WERI-Rb-1 (cell line): Measurements from ENCODE around the gene ODC1.

Experiments used
- DNase-seq: peaks from one replicate; pipeline ENCODE4 v3.0.0-alpha.2; 2020
- H3K27ac ChIP-seq: fragments of 250-450 bp; sonication (Bioruptor Pico); 2 replicates; pipeline ENCODE4 v1.5.1; 2020; ENCODE audit warnings: mild to moderate bottlenecking, moderate library complexity
- H3K27me3 ChIP-seq: fragments of 250-450 bp; sonication (Bioruptor Pico); 2 replicates; pipeline ENCODE4 v1.5.1; 2021; ENCODE audit warnings: mild to moderate bottlenecking, low read depth, moderate library complexity; ENCODE audit not compliant: insufficient read depth, severe bottlenecking
- H3K36me3 ChIP-seq: fragments of 250-450 bp; sonication (Bioruptor Pico); 2 replicates; pipeline ENCODE4 v1.5.1; 2020; ENCODE audit warnings: mild to moderate bottlenecking, moderate library complexity
- H3K4me3 ChIP-seq: 2 replicates; pipeline ENCODE4 v1.5.1; 2011; ENCODE audit warnings: low read depth, mild to moderate bottlenecking, control low read depth, low read length
- H3K9me3 ChIP-seq: fragments of 250-450 bp; sonication (Bioruptor Pico); 2 replicates; pipeline ENCODE4 v1.5.1; 2021; ENCODE audit warnings: mild to moderate bottlenecking, moderate library complexity; ENCODE audit not compliant: severe bottlenecking
- TF ChIP-seq, protein P1 (sequence below): IDR thresholded peaks from 2 replicates; pipeline ENCODE4 v1.5.1; 2011; ENCODE audit warnings: low read depth, mild to moderate bottlenecking, control low read depth, inconsistent platforms, low read length

The ODC1 gene

GRCh38 chr2:10436583-10437110, 11.5 kb downstream of the ODC1 start:
- no peak overlapping the region for H3K4me3 ChIP-seq
- TF ChIP-seq, protein P1, sequence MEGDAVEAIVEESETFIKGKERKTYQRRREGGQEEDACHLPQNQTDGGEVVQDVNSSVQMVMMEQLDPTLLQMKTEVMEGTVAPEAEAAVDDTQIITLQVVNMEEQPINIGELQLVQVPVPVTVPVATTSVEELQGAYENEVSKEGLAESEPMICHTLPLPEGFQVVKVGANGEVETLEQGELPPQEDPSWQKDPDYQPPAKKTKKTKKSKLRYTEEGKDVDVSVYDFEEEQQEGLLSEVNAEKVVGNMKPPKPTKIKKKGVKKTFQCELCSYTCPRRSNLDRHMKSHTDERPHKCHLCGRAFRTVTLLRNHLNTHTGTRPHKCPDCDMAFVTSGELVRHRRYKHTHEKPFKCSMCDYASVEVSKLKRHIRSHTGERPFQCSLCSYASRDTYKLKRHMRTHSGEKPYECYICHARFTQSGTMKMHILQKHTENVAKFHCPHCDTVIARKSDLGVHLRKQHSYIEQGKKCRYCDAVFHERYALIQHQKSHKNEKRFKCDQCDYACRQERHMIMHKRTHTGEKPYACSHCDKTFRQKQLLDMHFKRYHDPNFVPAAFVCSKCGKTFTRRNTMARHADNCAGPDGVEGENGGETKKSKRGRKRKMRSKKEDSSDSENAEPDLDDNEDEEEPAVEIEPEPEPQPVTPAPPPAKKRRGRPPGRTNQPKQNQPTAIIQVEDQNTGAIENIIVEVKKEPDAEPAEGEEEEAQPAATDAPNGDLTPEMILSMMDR = no peak
- no peak for DNase-seq
- H3K27me3 ChIP-seq = no peaks in the 10 kb centered on the region
- no peak overlapping the region for H3K27ac ChIP-seq
- peaks cover 35% of the 10 kb centered on the region for H3K36me3 ChIP-seq
- no peaks in the 10 kb centered on the region for H3K9me3 ChIP-seq

DNA sequence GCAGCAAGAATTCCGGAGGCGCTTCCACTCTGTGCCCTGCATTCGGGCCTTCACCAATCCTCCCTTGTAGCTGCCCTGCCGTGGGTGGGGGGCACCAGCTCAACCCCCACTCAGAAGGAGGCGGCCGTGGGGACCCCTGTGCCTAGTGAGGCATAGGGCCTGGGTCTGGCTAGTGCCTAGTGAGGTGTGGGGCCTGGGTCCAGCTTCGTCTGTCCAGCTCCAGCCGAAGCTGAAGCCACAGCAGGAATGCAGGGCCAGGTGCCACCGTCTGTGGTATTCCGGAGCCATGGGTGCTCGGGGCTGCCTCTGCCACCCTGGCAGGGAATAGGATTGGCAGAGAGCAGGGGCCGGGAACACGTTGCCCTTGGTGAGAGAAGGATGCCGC, 12.3 kb downstream of the ODC1 start:
- Histone ChIP-seq H3K27me3 (no peaks in the 10 kb centered on the region), H3K36me3 (peaks cover 26% of the 10 kb centered on the region), H3K4me3 (no peak overlapping the region), H3K9me3 (no peaks in the 10 kb centered on the region), H3K27ac (no peak overlapping the region)
- TF ChIP-seq, protein P1 = no peak
- DNase-seq = no peak

- DNase-seq = peak; percentile 87
- TF ChIP-seq, protein P1 = peak; percentile 97
- no peak overlapping the region for H3K4me3 ChIP-seq
- H3K27ac ChIP-seq = no peak overlapping the region
- H3K9me3 ChIP-seq = no peaks in the 10 kb centered on the region
- H3K27me3 ChIP-seq = no peaks in the 10 kb centered on the region
- peaks cover 20% of the 10 kb centered on the region for H3K36me3 ChIP-seq
Observed at GRCh38 chr2:10434886-10435819, 13.0 kb downstream of the ODC1 start.

- Histone ChIP-seq H3K4me3 (no peak overlapping the region), H3K27me3 (no peaks in the 10 kb centered on the region), H3K36me3 (peaks cover 11% of the 10 kb centered on the region), H3K27ac (no peak overlapping the region), H3K9me3 (no peaks in the 10 kb centered on the region)
- no peak for DNase-seq
- TF ChIP-seq, protein P1 = no peak
Observed at GRCh38 chr2:10433947-10434885, 13.9 kb downstream of the ODC1 start.

DNA sequence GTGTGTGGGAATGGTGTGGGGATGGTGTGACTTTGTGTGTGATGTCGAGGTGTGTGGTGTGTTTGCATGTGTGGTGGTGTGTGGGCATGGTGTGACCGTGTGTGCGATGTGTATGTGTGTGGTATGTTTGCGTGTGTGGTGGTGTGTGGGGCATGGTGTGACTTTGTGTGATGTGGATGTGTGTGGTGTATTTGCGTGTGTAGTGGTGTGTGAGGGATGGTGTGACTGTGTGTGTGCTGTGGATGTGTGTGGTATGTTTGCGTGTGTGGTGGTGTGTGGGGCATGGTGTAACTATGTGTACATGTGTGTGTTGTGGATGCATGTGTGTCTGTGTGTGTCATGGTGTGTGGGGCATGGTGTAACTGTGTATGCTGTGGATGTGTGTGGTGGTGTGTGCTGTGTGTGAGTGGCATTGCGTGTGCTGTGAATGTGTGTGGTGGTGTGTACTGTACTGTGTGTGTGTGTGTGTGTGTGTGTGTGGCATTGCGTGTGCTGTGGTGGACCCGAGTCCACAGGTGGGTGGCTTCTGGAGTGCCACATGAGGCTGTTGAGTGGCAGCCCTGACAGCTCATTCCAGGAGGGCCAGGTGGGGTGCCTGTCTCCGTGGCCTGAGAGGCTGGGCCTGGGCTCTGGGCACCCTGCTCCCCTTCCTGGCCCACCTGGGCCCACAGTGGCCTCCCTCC, 14.7 kb downstream of the ODC1 start:
- Histone ChIP-seq H3K27ac (no peak overlapping the region), H3K9me3 (no peaks in the 10 kb centered on the region), H3K27me3 (no peaks in the 10 kb centered on the region), H3K4me3 (no peak overlapping the region), H3K36me3 (peaks cover 2% of the 10 kb centered on the region)
- DNase-seq = no peak
- TF ChIP-seq, protein P1 = no peak
